ENCODE data around the gene FBXL17. TPM values are rescaled to one million over a fixed set of nuclear protein-coding genes. Genes with fewer than 3 reads are reported as not detected.
A peak's percentile ranks its signal among the peaks of the same experiment; 100 is the strongest.

FBXL17 gene
- total RNA-seq (2012; rRNA removed) (8.1 and 10.0 TPM in 2 replicates), polyA plus RNA-seq (2012; rRNA removed) (3.2 and 3.9 TPM in 2 replicates), Bru-seq, nascent RNA (percentile 69 among the genes with signal in this experiment), BruChase-seq, experiment 1, labeled RNA remaining after a 6-hour chase (percentile 59 among the genes with signal in this experiment), BruChase-seq, experiment 2, labeled RNA remaining after a 2-hour chase (percentile 70 among the genes with signal in this experiment)
- polyA plus RNA-seq (2012; cell fraction: cytosol; rRNA removed): 0.97 and 1.9 TPM in 2 replicates
- polyA plus RNA-seq (2012; cell fraction: nucleus; rRNA removed; ENCODE audit: low replicate concordance): 2.9 and 3.1 TPM in 2 replicates
- long read RNA-seq, full-length matches to known transcripts: 3 of 16 reads
- long read RNA-seq, partial matches to known transcripts: 4 of 16 reads
- long read RNA-seq, other reads (novel, unspliced or antisense): 9 of 16 reads

DNA sequence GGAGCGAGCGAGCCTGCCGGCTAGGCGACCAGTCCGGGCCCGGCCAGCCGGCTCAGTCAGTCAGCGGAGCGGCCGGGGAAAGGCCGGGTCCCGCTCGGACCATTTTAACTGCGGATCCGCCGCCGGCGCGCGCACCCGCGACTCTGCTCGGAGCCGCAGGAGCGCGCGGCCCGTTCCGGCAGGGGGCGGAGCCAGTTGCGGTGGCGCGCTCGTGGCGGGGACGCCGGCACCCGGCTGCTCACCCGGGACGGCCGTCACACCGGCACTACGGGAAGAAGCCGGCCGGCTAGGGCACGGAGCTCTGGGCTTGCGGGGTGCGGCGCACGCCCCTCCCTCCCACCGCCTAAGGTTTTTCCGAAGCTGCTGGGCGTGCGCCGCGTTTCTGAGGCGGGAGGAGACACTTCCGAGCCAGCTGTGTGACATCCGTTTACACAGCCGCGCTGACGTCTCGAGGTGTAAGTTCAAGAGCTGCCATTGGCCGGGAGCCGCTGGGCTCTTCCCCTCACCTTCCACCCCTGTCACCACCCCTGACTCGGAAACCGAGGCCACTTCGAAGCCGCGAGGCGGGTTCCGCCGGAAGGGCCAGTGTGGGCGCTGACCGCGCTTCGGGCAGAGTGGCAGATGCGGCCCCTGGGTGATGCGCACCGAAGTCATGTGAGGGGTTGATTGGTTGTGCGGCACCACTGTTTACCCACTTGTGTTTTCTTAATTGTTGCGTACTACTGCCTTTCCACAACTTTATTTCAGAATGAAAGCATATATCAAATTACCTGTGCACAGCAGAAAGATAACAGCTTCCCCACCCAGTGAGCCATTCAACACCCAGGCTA is at the start of gene FBXL17:
Gene FBXL17 (minus strand): TSS at position 145 of the 830 bp plus-strand sequence.
- H3K23ac ChIP-seq (ENCODE audit: low read depth, low read length): peak within 1 kb of the TSS; percentile 48; the same call in 1 of the 2 replicates
- 0 out of 2 replicates have a peak, but pooled peaks cover 1% of the 10 kb centered on the region for H3K4me1 ChIP-seq (ENCODE audit: control insufficient read depth, insufficient read depth, low read length)
- peak within 1 kb of the TSS; percentile 74 for H3K4me2 ChIP-seq (ENCODE audit: low read depth, low read length)
- H2BK120ac ChIP-seq (ENCODE audit: low read depth, low read length): peak within 1 kb of the TSS; percentile 73
- H3K27me3 ChIP-seq (ENCODE audit: control insufficient read depth, insufficient read depth, low read length): no peaks in the 10 kb centered on the region
- H3K9me1 ChIP-seq (ENCODE audit: insufficient read depth, low read length): no peaks in the 10 kb centered on the region; the same call in 1 of the 2 replicates
- peak within 1 kb of the TSS; percentile 60; the same call in 1 of the 2 replicates for H3K56ac ChIP-seq (ENCODE audit: extremely low read depth, insufficient read depth, low read length)
- peak within 1 kb of the TSS; percentile 81 to 84 for H4K8ac ChIP-seq (ENCODE audit: low read depth in 2 of 2, low read length in 2 of 2)
- no peaks in the 10 kb centered on the region for H4K20me1 ChIP-seq (ENCODE audit: insufficient read depth, low read length)
- peak within 1 kb of the TSS; percentile 89 for H2BK5ac ChIP-seq (ENCODE audit: low read depth, low read length, poor library complexity, severe bottlenecking)
- ChIA-PET CTCF (interaction anchor here (0.6 kb wide), 1 partner anchor 57 kb away, joined by 3 read pairs; no protein-coding TSS in a partner anchor), POLR2A (ENCODE audit: unreplicated experiment) (no interaction called here)
- H2BK15ac ChIP-seq (ENCODE audit: low read depth, low read length): peak within 1 kb of the TSS; percentile 30; the same call in 2 of the 3 replicates
- peak within 1 kb of the TSS; percentile 66 for H4K5ac ChIP-seq (ENCODE audit: low read depth, low read length)
- ATAC-seq (ENCODE audit: low read depth): peak; percentile 70
- peak within 1 kb of the TSS; percentile 70 for H4K91ac ChIP-seq (ENCODE audit: insufficient read depth, low read depth, low read length)
- no peaks in the 10 kb centered on the region for H3K36me3 ChIP-seq (ENCODE audit: control insufficient read depth, insufficient read depth, low read length)
- H3K79me1 ChIP-seq (ENCODE audit: low read depth in 1 of 2, low read length in 2 of 2): peaks cover 17 to 24% of the 10 kb centered on the region in 2 experiments
- 4% methylated on average over 18 of the region's 82 CpGs; no CpG with 5 or more reads in 1 of the 2 experiments for WGBS, 2 experiments (ENCODE audit: extremely low coverage in 2 of 2, insufficient read length in 1 of 2)
- peak within 1 kb of the TSS; percentile 90 for H3K4ac ChIP-seq (ENCODE audit: low read depth, low read length)
- TSS peak; percentile 49 for BruUV-seq (replicated peaks)
- in situ Hi-C loops (cut with MboI; ENCODE audit: low sequenced_read_pairs) (no loop called here), intact Hi-C loops (cut with micrococcal nuclease) (no loop called here), dilution Hi-C loops (cut with HindIII; ENCODE audit: low sequenced_read_pairs, unreplicated experiment) (no loop called here)
- no peak within 1 kb of the TSS for H2BK20ac ChIP-seq (ENCODE audit: low read depth, low read length)
- H3K27ac ChIP-seq (ENCODE audit: insufficient read depth, low read length): peak within 1 kb of the TSS; percentile 91
- peak within 1 kb of the TSS; percentile 96 for H2AFZ ChIP-seq (replicated peaks; ENCODE audit: low read length, poor library complexity)
- 0 out of 2 replicates have a peak within 1 kb of the TSS, but pooled peaks have one; percentile 0 for H2AK5ac ChIP-seq (ENCODE audit: low read depth, low read length)
- peak within 1 kb of the TSS; percentile 84 for H3K4me3 ChIP-seq (ENCODE audit: insufficient read depth, low read depth, low read length)
- H2AK9ac ChIP-seq (replicated peaks; ENCODE audit: low read depth, low read length, poor library complexity): peak within 1 kb of the TSS; percentile 77
- peak within 1 kb of the TSS; percentile 83 for H3K9ac ChIP-seq (ENCODE audit: low read depth, low read length)
- H3K18ac ChIP-seq (ENCODE audit: low read depth, low read length): peak within 1 kb of the TSS; percentile 43
- no peaks in the 10 kb centered on the region for H3K9me3 ChIP-seq (ENCODE audit: control insufficient read depth, insufficient read depth, low read length)
- DNase-seq: peak; percentile 90
- H3K14ac ChIP-seq (replicated peaks; ENCODE audit: low read depth, low read length): peak within 1 kb of the TSS; percentile 72
- TF ChIP-seq ELK1 (IDR thresholded peaks at IDR 0.05; ENCODE audit: borderline replicate concordance, low read depth, low read length) (no peak), BHLHE40 (IDR thresholded peaks at IDR 0.05; ENCODE audit: low read depth, low read length) (peak; percentile 77), RAD21 (IDR thresholded peaks at IDR 0.05; ENCODE audit: low read length) (no peak), SMC3 (IDR thresholded peaks at IDR 0.05; ENCODE audit: low read depth, low read length) (no peak), RCOR1 (IDR thresholded peaks at IDR 0.05; ENCODE audit: insufficient replicate concordance, low read length) (no peak), CHD1 (IDR thresholded peaks at IDR 0.05; ENCODE audit: low read depth, low read length) (no peak), POLR2A (IDR thresholded peaks at IDR 0.05; ENCODE audit: low read depth, low read length) (peak; percentile 83), CEBPB (IDR thresholded peaks at IDR 0.05; ENCODE audit: low read depth, low read length) (no peak), MXI1 (IDR thresholded peaks at IDR 0.05; ENCODE audit: borderline replicate concordance, low read depth, low read length) (peak; percentile 9; the same call in 1 of the 2 replicates), NFE2L2 (IDR thresholded peaks at IDR 0.05; ENCODE audit: low read depth, low read length) (no peak), MAFK (IDR thresholded peaks at IDR 0.05; ENCODE audit: low read depth, low read length) (0 out of 2 replicates have a peak, but pooled peaks have one; percentile 2)
- TF ChIP-seq, protein P1, sequence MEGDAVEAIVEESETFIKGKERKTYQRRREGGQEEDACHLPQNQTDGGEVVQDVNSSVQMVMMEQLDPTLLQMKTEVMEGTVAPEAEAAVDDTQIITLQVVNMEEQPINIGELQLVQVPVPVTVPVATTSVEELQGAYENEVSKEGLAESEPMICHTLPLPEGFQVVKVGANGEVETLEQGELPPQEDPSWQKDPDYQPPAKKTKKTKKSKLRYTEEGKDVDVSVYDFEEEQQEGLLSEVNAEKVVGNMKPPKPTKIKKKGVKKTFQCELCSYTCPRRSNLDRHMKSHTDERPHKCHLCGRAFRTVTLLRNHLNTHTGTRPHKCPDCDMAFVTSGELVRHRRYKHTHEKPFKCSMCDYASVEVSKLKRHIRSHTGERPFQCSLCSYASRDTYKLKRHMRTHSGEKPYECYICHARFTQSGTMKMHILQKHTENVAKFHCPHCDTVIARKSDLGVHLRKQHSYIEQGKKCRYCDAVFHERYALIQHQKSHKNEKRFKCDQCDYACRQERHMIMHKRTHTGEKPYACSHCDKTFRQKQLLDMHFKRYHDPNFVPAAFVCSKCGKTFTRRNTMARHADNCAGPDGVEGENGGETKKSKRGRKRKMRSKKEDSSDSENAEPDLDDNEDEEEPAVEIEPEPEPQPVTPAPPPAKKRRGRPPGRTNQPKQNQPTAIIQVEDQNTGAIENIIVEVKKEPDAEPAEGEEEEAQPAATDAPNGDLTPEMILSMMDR (conservative IDR thresholded peaks at IDR 0.05; ENCODE audit: low read depth, low read length): no peak

Measured in IMR-90 (cell line).